Keratinocyte (primary cell): ENCODE measurements around the gene BAHCC1. TPM values are rescaled to one million over a fixed set of nuclear protein-coding genes. Genes with fewer than 3 reads are reported as not detected.

ENCODE experiments used
- DNase-seq: peaks from one replicate; pipeline ENCODE4 v3.0.0-alpha.2; 2011; ENCODE audit warnings: low read depth, missing footprints, low spot score
- FAIRE-seq: peaks from 2 replicates; lab custom pipeline; 2011; peaks lifted over from hg19 to GRCh38; lab: Jason Lieb, UNC
- H2AFZ ChIP-seq: 2 replicates; pipeline ENCODE4 v1.6.0; 2012; ENCODE audit warnings: low read length, control low read depth, inconsistent platforms; ENCODE audit not compliant: control insufficient read depth
- H3K27ac ChIP-seq: 2 replicates; pipeline ENCODE4 v1.5.1; 2011; ENCODE audit warnings: low read length; ENCODE audit not compliant: control insufficient read depth, insufficient read depth
- H3K27me3 ChIP-seq: 3 replicates; pipeline ENCODE4 v1.6.0; 2011; ENCODE audit warnings: low read length; ENCODE audit not compliant: control insufficient read depth, insufficient read depth; ENCODE audit errors: extremely low read depth
- H3K36me3 ChIP-seq, 2 experiments: 2 replicates in 1 of 2; 3 replicates in 1 of 2; pipeline ENCODE4 v1.5.1; 2011; ENCODE audit warnings: low read length in 2 of 2, mild to moderate bottlenecking in 1 of 2; ENCODE audit not compliant: control insufficient read depth in 2 of 2, insufficient read depth in 2 of 2; ENCODE audit errors: extremely low read depth in 1 of 2
- H3K4me1 ChIP-seq: 3 replicates; pipeline ENCODE4 v1.5.1; 2011; ENCODE audit warnings: low read length; ENCODE audit not compliant: control insufficient read depth, insufficient read depth; ENCODE audit errors: extremely low read depth
- H3K4me2 ChIP-seq: 3 replicates; pipeline ENCODE4 v1.6.0; 2011; ENCODE audit warnings: low read depth, low read length; ENCODE audit not compliant: control insufficient read depth, insufficient read depth; ENCODE audit errors: extremely low read depth
- H3K4me3 ChIP-seq, 3 experiments: fragments of 200-600 bp in 1 of 3; sonication (generic) in 1 of 3; 2 replicates in 2 of 3; 3 replicates in 1 of 3; pipeline ENCODE4 v1.5.1; 2011 to 2016; ENCODE audit warnings: low read length in 3 of 3, mild to moderate bottlenecking in 3 of 3, control low read depth in 2 of 3, inconsistent platforms in 1 of 3, low read depth in 1 of 3, mixed read lengths in 1 of 3, mixed run types in 1 of 3, moderate library complexity in 1 of 3; ENCODE audit not compliant: control insufficient read depth in 2 of 3, insufficient read depth in 2 of 3; ENCODE audit errors: extremely low read depth in 1 of 3
- H3K79me2 ChIP-seq: 2 replicates; pipeline ENCODE4 v1.6.0; 2012; ENCODE audit warnings: low read length; ENCODE audit not compliant: control insufficient read depth, insufficient read depth
- H3K9ac ChIP-seq: 3 replicates; pipeline ENCODE4 v1.6.0; 2011; ENCODE audit warnings: low read length; ENCODE audit not compliant: control insufficient read depth, insufficient read depth; ENCODE audit errors: extremely low read depth
- H3K9me1 ChIP-seq: 3 replicates; pipeline ENCODE4 v1.6.0; 2011; ENCODE audit warnings: low read length; ENCODE audit not compliant: control insufficient read depth, insufficient read depth; ENCODE audit errors: extremely low read depth
- H3K9me3 ChIP-seq: 2 replicates; pipeline ENCODE4 v1.5.1; 2012; ENCODE audit warnings: low read depth, low read length; ENCODE audit not compliant: control insufficient read depth
- H4K20me1 ChIP-seq: 3 replicates; pipeline ENCODE4 v1.6.0; 2011; ENCODE audit warnings: low read length; ENCODE audit not compliant: control insufficient read depth, insufficient read depth; ENCODE audit errors: extremely low read depth
- EZH2 ChIP-seq: IDR thresholded peaks from one replicate; pipeline ENCODE4 v1.6.1; 2012; ENCODE audit warnings: inconsistent platforms, mild to moderate bottlenecking, low read length, moderate library complexity
- dilution Hi-C: fragments of 300-500 bp; cut with MboI; formaldehyde crosslinking; loops from one replicate; pipeline ENCODE4 v1.7.0; 2020; ENCODE audit warnings: low sequenced_read_pairs; ENCODE audit not compliant: extremely low pct_ligation_motif_present
- polyA plus RNA-seq, 5 experiments: library from polyadenylated mRNA; depleted of rRNA in 3 of 5; stranded (reverse) in 3 of 5; stranded (forward) in 1 of 5; unstranded in 1 of 5; fragments of >200 nt; gene quantifications; 1 replicate in 1 of 5; 2 replicates in 3 of 5; 3 replicates in 1 of 5; pipeline versions ENCODE4 v1.2.1 to v1.2.3, GENCODE V29; 2011 to 2012; ENCODE audit warnings: missing spikeins in 2 of 5, low read depth in 1 of 5, low replicate concordance in 1 of 5
- TF ChIP-seq, protein P1 (sequence below), 3 experiments: IDR thresholded peaks in 1 of 3; conservative IDR thresholded peaks in 1 of 3; optimal IDR thresholded peaks in 1 of 3; 2 replicates in 2 of 3; 3 replicates in 1 of 3; pipeline versions ENCODE3 to v1.5.1; 2011; ENCODE audit warnings: low read length in 3 of 3, mild to moderate bottlenecking in 3 of 3, moderate library complexity in 2 of 3, control low read depth in 1 of 3, inconsistent platforms in 1 of 3; ENCODE audit not compliant: insufficient read depth in 2 of 3; ENCODE audit errors: extremely low read depth in 1 of 3

The BAHCC1 gene
- polyA plus RNA-seq, 1 donor (not counting 4 experiments of a cell fraction or from before 2014, with no cell fraction given) = 0.52 TPM

DNA sequence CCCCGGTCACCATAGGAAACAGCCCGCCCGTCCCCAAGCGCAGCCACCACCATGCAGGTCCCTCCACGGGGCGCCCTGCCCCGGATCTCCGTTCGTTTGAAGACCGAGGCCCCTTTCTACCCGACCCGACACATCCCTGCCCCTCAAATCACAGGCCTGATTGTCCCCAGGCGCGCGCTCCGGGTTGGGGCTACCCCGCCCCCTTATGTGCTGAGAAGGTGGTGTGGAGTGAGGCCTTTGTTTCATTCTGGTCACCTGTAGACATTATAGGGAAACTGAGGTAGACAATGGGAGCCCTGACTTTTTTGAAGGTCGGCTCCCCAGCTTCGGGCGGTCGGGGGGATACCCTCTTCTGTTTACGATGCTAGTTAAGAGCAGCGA lies 118.1 kb downstream of the BAHCC1 start:
- Histone ChIP-seq H3K36me3 (peaks cover 20 to 29% of the 10 kb centered on the region in 2 experiments), H3K4me2 (peak overlapping the region; percentile 51), H3K27me3 (no peaks in the 10 kb centered on the region), H3K9me3 (peaks cover 2% of the 10 kb centered on the region), H3K9me1 (no peaks in the 10 kb centered on the region), H3K4me3 (peak overlapping the region; percentile 25 to 61 (median 51)), H3K9ac (peak overlapping the region; percentile 67), H3K4me1 (peaks cover 8% of the 10 kb centered on the region), H2AFZ (no peak overlapping the region), H4K20me1 (peaks cover 35% of the 10 kb centered on the region), H3K79me2 (peaks cover 26% of the 10 kb centered on the region), H3K27ac (peak overlapping the region; percentile 73)
- FAIRE-seq (no peak), DNase-seq (no peak)
- no peak for TF ChIP-seq EZH2
- TF ChIP-seq, protein P1, sequence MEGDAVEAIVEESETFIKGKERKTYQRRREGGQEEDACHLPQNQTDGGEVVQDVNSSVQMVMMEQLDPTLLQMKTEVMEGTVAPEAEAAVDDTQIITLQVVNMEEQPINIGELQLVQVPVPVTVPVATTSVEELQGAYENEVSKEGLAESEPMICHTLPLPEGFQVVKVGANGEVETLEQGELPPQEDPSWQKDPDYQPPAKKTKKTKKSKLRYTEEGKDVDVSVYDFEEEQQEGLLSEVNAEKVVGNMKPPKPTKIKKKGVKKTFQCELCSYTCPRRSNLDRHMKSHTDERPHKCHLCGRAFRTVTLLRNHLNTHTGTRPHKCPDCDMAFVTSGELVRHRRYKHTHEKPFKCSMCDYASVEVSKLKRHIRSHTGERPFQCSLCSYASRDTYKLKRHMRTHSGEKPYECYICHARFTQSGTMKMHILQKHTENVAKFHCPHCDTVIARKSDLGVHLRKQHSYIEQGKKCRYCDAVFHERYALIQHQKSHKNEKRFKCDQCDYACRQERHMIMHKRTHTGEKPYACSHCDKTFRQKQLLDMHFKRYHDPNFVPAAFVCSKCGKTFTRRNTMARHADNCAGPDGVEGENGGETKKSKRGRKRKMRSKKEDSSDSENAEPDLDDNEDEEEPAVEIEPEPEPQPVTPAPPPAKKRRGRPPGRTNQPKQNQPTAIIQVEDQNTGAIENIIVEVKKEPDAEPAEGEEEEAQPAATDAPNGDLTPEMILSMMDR (optimal IDR thresholded peaks at IDR 0.05 in 1 of 3, IDR thresholded peaks at IDR 0.05 in 1 of 3, conservative IDR thresholded peaks at IDR 0.05 in 1 of 3; ENCODE audit: extremely low read depth in 1 of 3, insufficient read depth in 2 of 3, low read length in 3 of 3) = no peak
- dilution Hi-C loops = no loop called here

DNA sequence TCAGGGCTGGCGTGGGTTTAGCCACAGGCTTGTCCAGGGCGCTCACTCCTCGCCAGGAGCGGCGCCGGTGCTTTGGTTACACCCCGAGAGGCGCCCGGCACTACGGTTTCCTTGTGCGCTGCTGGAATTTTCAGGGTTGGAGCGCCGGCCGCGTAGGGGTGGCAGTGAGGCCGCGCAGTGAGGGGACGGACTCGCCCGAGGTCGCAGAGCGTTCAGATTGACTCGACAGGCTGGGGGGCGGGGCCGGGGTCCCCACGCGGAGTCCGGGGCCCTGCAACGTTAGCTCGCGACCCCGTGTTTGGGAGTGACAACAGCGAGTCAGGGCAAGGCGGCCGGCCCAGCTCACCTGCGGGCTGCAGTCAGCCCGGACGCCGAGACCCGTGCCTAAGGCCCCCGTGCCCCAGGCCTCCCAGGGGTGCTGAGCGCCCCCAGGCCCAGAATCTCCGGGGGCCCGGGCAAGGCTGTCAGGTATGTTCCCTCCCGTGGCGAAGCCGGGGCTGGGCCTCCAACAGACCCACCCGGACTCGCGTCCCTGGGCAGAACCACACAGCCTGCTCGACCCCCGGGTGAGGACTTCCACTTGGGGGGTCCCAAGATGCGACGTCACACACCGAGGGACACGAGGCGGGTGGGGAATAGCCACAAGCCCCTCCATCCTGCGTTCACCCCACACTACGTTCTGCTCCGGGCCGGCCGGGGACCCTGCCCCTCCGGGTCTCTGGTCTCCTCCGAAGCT lies 118.7 kb downstream of the BAHCC1 start:
- Histone ChIP-seq H3K4me1 (peaks cover 13% of the 10 kb centered on the region), H3K4me2 (peak overlapping the region; percentile 51), H2AFZ (no peak overlapping the region), H3K9me3 (peaks cover 2% of the 10 kb centered on the region), H3K27me3 (no peaks in the 10 kb centered on the region), H3K9ac (peak overlapping the region; percentile 67), H3K36me3 (peaks cover 20 to 29% of the 10 kb centered on the region in 2 experiments), H3K4me3 (peak overlapping the region; percentile 25 to 61 (median 51)), H3K9me1 (no peaks in the 10 kb centered on the region), H3K27ac (peak overlapping the region; percentile 73), H3K79me2 (peaks cover 26% of the 10 kb centered on the region), H4K20me1 (peaks cover 31% of the 10 kb centered on the region)
- DNase-seq (no peak), FAIRE-seq (no peak)
- no peak for TF ChIP-seq EZH2
- TF ChIP-seq, protein P1 (optimal IDR thresholded peaks at IDR 0.05 in 1 of 3, IDR thresholded peaks at IDR 0.05 in 1 of 3, conservative IDR thresholded peaks at IDR 0.05 in 1 of 3; ENCODE audit: extremely low read depth in 1 of 3, insufficient read depth in 2 of 3, low read length in 3 of 3) = no peak
- dilution Hi-C loops = no loop called here
